HCT116 (cell line): ENCODE data around the gene C16orf82. TPM values are rescaled to one million over a fixed set of nuclear protein-coding genes. Genes with fewer than 3 reads are reported as not detected.

Source experiments
- ATAC-seq: fragments of 200-7000 bp; cut with Tn5 transposase; 2 replicates; pipeline ENCODE4 v1.9.1; 2020; ENCODE audit warnings: mild to moderate bottlenecking, moderate library complexity
- BruUV-seq: library from RNA; stranded (reverse); fragments of 400-500 nt; replicated peaks from 2 replicates; lab custom pipeline; 2021; lab: Mats Ljungman, UMichigan
- CTCF ChIA-PET: fragments of 300-600 bp; sonication (Branson Sonifier 250); formaldehyde crosslinking; loops from one replicate; lab custom pipeline; 2021; ENCODE audit warnings: antibody characterized with exemption; lab: Charles Lee
- POLR2A ChIA-PET: fragments of 300-600, 350-600 bp; sonication (Branson Sonifier 250); formaldehyde crosslinking; loops from one replicate; lab custom pipeline; 2021; ENCODE audit warnings: antibody characterized with exemption; lab: Charles Lee
- RAD21 ChIA-PET, 2 experiments: fragments of 300-600 bp; sonication (Branson Sonifier 250); formaldehyde crosslinking; loops; one replicate each; lab custom pipeline; 2023; ENCODE audit warnings: low total read pairs in 2 of 2; ENCODE audit not compliant: uncharacterized antibody in 2 of 2, unreplicated experiment in 2 of 2, low non-redundant PET in 1 of 2; lab: Charles Lee
- DNase-seq: peaks from one replicate; pipeline ENCODE4 v3.0.0-alpha.2; 2010; ENCODE audit warnings: low read depth, low spot score
- H2AFZ ChIP-seq: fragments of 200-600 bp; shearing (Covaris generic), sonication (generic); 2 replicates; pipeline ENCODE4 v1.6.1; 2017; ENCODE audit warnings: low read depth, mixed run types, mixed read lengths, antibody characterized with exemption, low read length; ENCODE audit not compliant: poor library complexity, severe bottlenecking
- H3K27ac ChIP-seq: 2 replicates; pipeline ENCODE4 v1.5.1; 2012; ENCODE audit warnings: low read depth, low read length
- H3K27me3 ChIP-seq: fragments of 200-600 bp; sonication (generic); 2 replicates; pipeline ENCODE4 v1.6.1; 2016; ENCODE audit warnings: mixed run types, low read length, mixed read lengths; ENCODE audit not compliant: insufficient read depth
- H3K36me3 ChIP-seq, 2 experiments: fragments of 200-500 bp in 1 of 2; fragments of 200-600 bp in 1 of 2; sonication (Bioruptor generic) in 1 of 2; sonication (generic) in 1 of 2; 2 replicates each; pipeline versions ENCODE4 v1.5.1 to v1.6.1; 2014 to 2016; ENCODE audit warnings: low read length in 2 of 2, inconsistent platforms in 1 of 2, mixed read lengths in 1 of 2, mixed run types in 1 of 2; ENCODE audit not compliant: insufficient read depth in 2 of 2, control insufficient read depth in 1 of 2
- H3K4me1 ChIP-seq, 2 experiments: fragments of 200-600 bp in 1 of 2; sonication (generic) in 1 of 2; 2 replicates each; pipeline versions ENCODE4 v1.5.1 to v1.6.1; 2012 to 2017; ENCODE audit warnings: low read length in 2 of 2, inconsistent platforms in 1 of 2, mild to moderate bottlenecking in 1 of 2, mixed read lengths in 1 of 2, mixed run types in 1 of 2, moderate library complexity in 1 of 2; ENCODE audit not compliant: insufficient read depth in 2 of 2, control insufficient read depth in 1 of 2
- H3K4me2 ChIP-seq: fragments of 200-600 bp; sonication (generic); 2 replicates; pipeline ENCODE4 v1.6.1; 2017; ENCODE audit warnings: mixed run types, low read length, mixed read lengths
- H3K4me3 ChIP-seq, 2 experiments: fragments of 200-600 bp in 1 of 2; sonication (generic) in 1 of 2; replicated peaks in 1 of 2; 2 replicates each; pipeline ENCODE4 v1.5.1; 2011 to 2016; ENCODE audit warnings: low read length in 2 of 2, control low read depth in 1 of 2, low read depth in 1 of 2, mild to moderate bottlenecking in 1 of 2, mixed read lengths in 1 of 2, mixed run types in 1 of 2
- H3K79me2 ChIP-seq: fragments of 200-600 bp; sonication (generic); 2 replicates; pipeline ENCODE4 v1.6.1; 2017; ENCODE audit warnings: mild to moderate bottlenecking, mixed run types, low read length, moderate library complexity, mixed read lengths; ENCODE audit not compliant: insufficient read depth
- H3K9ac ChIP-seq: fragments of 200-600 bp; sonication (generic); 2 replicates; pipeline ENCODE4 v1.6.1; 2016; ENCODE audit warnings: low read length, mixed read lengths
- H3K9me2 ChIP-seq: fragments of 200-600 bp; sonication (generic), shearing (Covaris generic); 2 replicates; pipeline ENCODE4 v1.6.1; 2017; ENCODE audit warnings: mixed run types, mild to moderate bottlenecking, moderate library complexity; ENCODE audit not compliant: insufficient read depth
- H3K9me3 ChIP-seq, 2 experiments: fragments of 200-500 bp in 1 of 2; fragments of 200-600 bp in 1 of 2; sonication (Bioruptor generic) in 1 of 2; sonication (generic) in 1 of 2; 2 replicates each; pipeline ENCODE4 v1.6.1; 2014 to 2017; ENCODE audit warnings: low read length in 2 of 2, mixed read lengths in 2 of 2, inconsistent platforms in 1 of 2, low read depth in 1 of 2, mild to moderate bottlenecking in 1 of 2, mixed run types in 1 of 2, moderate library complexity in 1 of 2; ENCODE audit not compliant: control insufficient read depth in 1 of 2, insufficient read depth in 1 of 2
- H4K20me1 ChIP-seq: fragments of 200-600 bp; sonication (generic), shearing (Covaris generic); 2 replicates; pipeline ENCODE4 v1.6.1; 2017; ENCODE audit warnings: mixed run types, mild to moderate bottlenecking, moderate library complexity; ENCODE audit not compliant: insufficient read depth
- CEBPB ChIP-seq: IDR thresholded peaks from 2 replicates; pipeline ENCODE4 v1.6.1; 2012; ENCODE audit warnings: low read depth
- CTCF ChIP-seq, 3 experiments: fragments of 200-600 bp in 1 of 3; sonication (generic) in 1 of 3; IDR thresholded peaks in 2 of 3; conservative IDR thresholded peaks in 1 of 3; 2 replicates each; pipeline ENCODE4 v1.5.1; 2012 to 2017; ENCODE audit warnings: low read depth in 2 of 3, low read length in 2 of 3, antibody characterized with exemption in 1 of 3, borderline replicate concordance in 1 of 3, control low read depth in 1 of 3, mild to moderate bottlenecking in 1 of 3, mixed read lengths in 1 of 3, mixed run types in 1 of 3, moderate library complexity in 1 of 3; ENCODE audit not compliant: insufficient read depth in 1 of 3
- EGR1 ChIP-seq: IDR thresholded peaks from 2 replicates; pipeline ENCODE4 v1.6.1; 2012; ENCODE audit warnings: low read depth
- ELF1 ChIP-seq: IDR thresholded peaks from 2 replicates; pipeline ENCODE4 v1.6.1; 2012; ENCODE audit warnings: low read depth, borderline replicate concordance
- EZH2 ChIP-seq: fragments of 200-600 bp; sonication (generic); IDR thresholded peaks from 2 replicates; pipeline ENCODE4 v1.6.1; 2017; ENCODE audit warnings: antibody characterized with exemption, mixed run types
- EZH2phosphoT487 ChIP-seq: fragments of 200-600 bp; IDR thresholded peaks from 2 replicates; pipeline ENCODE4 v1.6.1; 2018; ENCODE audit warnings: antibody characterized with exemption, borderline replicate concordance
- FOSL1 ChIP-seq: IDR thresholded peaks from 2 replicates; pipeline ENCODE4 v1.6.1; 2012; ENCODE audit warnings: low read depth
- JUND ChIP-seq: IDR thresholded peaks from 2 replicates; pipeline ENCODE4 v1.6.1; 2012
- MAX ChIP-seq: IDR thresholded peaks from 2 replicates; pipeline ENCODE4 v1.6.1; 2012
- POLR2A ChIP-seq: IDR thresholded peaks from 2 replicates; pipeline ENCODE4 v1.7.0; 2011; ENCODE audit warnings: borderline replicate concordance; ENCODE audit not compliant: insufficient read depth, insufficient read length; ENCODE audit errors: extremely low read depth
- POLR2AphosphoS5 ChIP-seq: IDR thresholded peaks from 2 replicates; pipeline ENCODE4 v1.6.1; 2011; ENCODE audit warnings: mild to moderate bottlenecking, low read depth, low read length, moderate library complexity
- RAD21 ChIP-seq: IDR thresholded peaks from 2 replicates; pipeline ENCODE4 v1.6.1; 2012; ENCODE audit warnings: low read depth, mild to moderate bottlenecking
- REST ChIP-seq: IDR thresholded peaks from 2 replicates; pipeline ENCODE4 v1.6.1; 2012; ENCODE audit warnings: low read depth
- SIN3A ChIP-seq: IDR thresholded peaks from 2 replicates; pipeline ENCODE4 v1.6.1; 2012; ENCODE audit warnings: low read depth
- TCF7L2 ChIP-seq: IDR thresholded peaks from 2 replicates; pipeline ENCODE4 v1.7.0; 2011; ENCODE audit warnings: borderline replicate concordance, inconsistent platforms; ENCODE audit not compliant: insufficient read depth, insufficient read length; ENCODE audit errors: extremely low read depth
- YY1 ChIP-seq: IDR thresholded peaks from 2 replicates; pipeline ENCODE4 v1.6.1; 2011; ENCODE audit warnings: low read length, low read depth, moderate library complexity, mild to moderate bottlenecking; ENCODE audit not compliant: insufficient replicate concordance; ENCODE audit errors: extremely low read depth
- ZBTB33 ChIP-seq: IDR thresholded peaks from 2 replicates; pipeline ENCODE4 v1.6.1; 2011; ENCODE audit warnings: mild to moderate bottlenecking, low read length, moderate library complexity; ENCODE audit not compliant: insufficient replicate concordance; ENCODE audit errors: extremely low read depth
- ZFX ChIP-seq: fragments of 450-650 bp; IDR thresholded peaks from 2 replicates; pipeline ENCODE4 v1.6.1; 2017
- ZNF274 ChIP-seq: fragments of 200-500 bp; sonication (Bioruptor generic); IDR thresholded peaks from 2 replicates; pipeline ENCODE4 v1.6.1; 2014; ENCODE audit warnings: mild to moderate bottlenecking, low read depth, low read length, inconsistent platforms
- intact Hi-C: fragments of 100-400 bp; cut with micrococcal nuclease; formaldehyde crosslinking; loops from 2 replicates; pipeline ENCODE4 v1.10.0; 2022
- total RNA-seq: library from RNA; stranded (reverse); gene quantifications from one replicate; pipeline ENCODE4 v1.2.1, GENCODE V29; 2021; ENCODE audit not compliant: unreplicated experiment
- TF ChIP-seq, protein P1 (sequence below): IDR thresholded peaks from 2 replicates; pipeline ENCODE4 v1.6.1; 2012

C16orf82 gene
- total RNA-seq, 1 experiment from 2014 or later: not detected

GRCh38 chr16:27046958-27047518, 19.7 kb upstream of the C16orf82 start:
- Histone ChIP-seq H3K9me3 (no peaks in the 10 kb centered on the region), H3K9me2 (no peaks in the 10 kb centered on the region), H3K27ac (no peak overlapping the region), H3K4me3 (no peak overlapping the region), H3K4me2 (no peak overlapping the region), H3K9ac (no peak overlapping the region), H3K27me3 (peaks cover 42% of the 10 kb centered on the region; the same call in 1 of the 2 replicates), H3K4me1 (no peaks in the 10 kb centered on the region), H4K20me1 (no peaks in the 10 kb centered on the region), H2AFZ (no peak overlapping the region), H3K36me3 (no peaks in the 10 kb centered on the region), H3K79me2 (no peaks in the 10 kb centered on the region)
- ChIA-PET CTCF (no interaction called here), RAD21 (no interaction called here), POLR2A (no interaction called here)
- DNase-seq: no peak
- BruUV-seq: no TSS peak
- intact Hi-C loops: no loop called here
- no peak for ATAC-seq
- no peak for TF ChIP-seq ZNF274
- TF ChIP-seq CTCF (IDR thresholded peaks at IDR 0.05 in 2 of 3, conservative IDR thresholded peaks at IDR 0.05 in 1 of 3; ENCODE audit: borderline replicate concordance in 1 of 3, insufficient read depth in 1 of 3, low read depth in 2 of 3, low read length in 2 of 3): no peak
- no peak for TF ChIP-seq EZH2phosphoT487
- TF ChIP-seq MAX: no peak
- TF ChIP-seq YY1: no peak
- no peak for TF ChIP-seq CEBPB
- TF ChIP-seq RAD21: no peak
- TF ChIP-seq POLR2AphosphoS5: no peak
- TF ChIP-seq ZFX: no peak
- no peak for TF ChIP-seq TCF7L2
- TF ChIP-seq ZBTB33: no peak
- TF ChIP-seq REST: no peak
- TF ChIP-seq JUND: no peak
- TF ChIP-seq, protein P1, sequence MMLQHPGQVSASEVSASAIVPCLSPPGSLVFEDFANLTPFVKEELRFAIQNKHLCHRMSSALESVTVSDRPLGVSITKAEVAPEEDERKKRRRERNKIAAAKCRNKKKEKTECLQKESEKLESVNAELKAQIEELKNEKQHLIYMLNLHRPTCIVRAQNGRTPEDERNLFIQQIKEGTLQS: no peak
- no peak for TF ChIP-seq POLR2A
- no peak for TF ChIP-seq FOSL1
- TF ChIP-seq SIN3A: no peak
- TF ChIP-seq ELF1: no peak
- no peak for TF ChIP-seq EZH2
- TF ChIP-seq EGR1: no peak
